ENCODE results near the gene PPP6R1.

PPP6R1 gene

GRCh38 chr19:55269299-55269698 is 10.5 kb upstream of the PPP6R1 start:
- H3K27ac ChIP-seq (replicated peaks): no peak overlapping the region
- no peak for DNase-seq (ENCODE audit: low read depth in 1 of 2, low spot score in 1 of 2)
- TF ChIP-seq POLR2AphosphoS5 (IDR thresholded peaks at IDR 0.05; ENCODE audit: low read depth) (no peak), SPI1 (IDR thresholded peaks at IDR 0.05; ENCODE audit: borderline replicate concordance, low read depth) (no peak), GABPA (IDR thresholded peaks at IDR 0.05; ENCODE audit: low read depth) (no peak), CTCF (IDR thresholded peaks at IDR 0.05; ENCODE audit: insufficient read depth, low read length) (no peak)
- TF ChIP-seq, protein P1, sequence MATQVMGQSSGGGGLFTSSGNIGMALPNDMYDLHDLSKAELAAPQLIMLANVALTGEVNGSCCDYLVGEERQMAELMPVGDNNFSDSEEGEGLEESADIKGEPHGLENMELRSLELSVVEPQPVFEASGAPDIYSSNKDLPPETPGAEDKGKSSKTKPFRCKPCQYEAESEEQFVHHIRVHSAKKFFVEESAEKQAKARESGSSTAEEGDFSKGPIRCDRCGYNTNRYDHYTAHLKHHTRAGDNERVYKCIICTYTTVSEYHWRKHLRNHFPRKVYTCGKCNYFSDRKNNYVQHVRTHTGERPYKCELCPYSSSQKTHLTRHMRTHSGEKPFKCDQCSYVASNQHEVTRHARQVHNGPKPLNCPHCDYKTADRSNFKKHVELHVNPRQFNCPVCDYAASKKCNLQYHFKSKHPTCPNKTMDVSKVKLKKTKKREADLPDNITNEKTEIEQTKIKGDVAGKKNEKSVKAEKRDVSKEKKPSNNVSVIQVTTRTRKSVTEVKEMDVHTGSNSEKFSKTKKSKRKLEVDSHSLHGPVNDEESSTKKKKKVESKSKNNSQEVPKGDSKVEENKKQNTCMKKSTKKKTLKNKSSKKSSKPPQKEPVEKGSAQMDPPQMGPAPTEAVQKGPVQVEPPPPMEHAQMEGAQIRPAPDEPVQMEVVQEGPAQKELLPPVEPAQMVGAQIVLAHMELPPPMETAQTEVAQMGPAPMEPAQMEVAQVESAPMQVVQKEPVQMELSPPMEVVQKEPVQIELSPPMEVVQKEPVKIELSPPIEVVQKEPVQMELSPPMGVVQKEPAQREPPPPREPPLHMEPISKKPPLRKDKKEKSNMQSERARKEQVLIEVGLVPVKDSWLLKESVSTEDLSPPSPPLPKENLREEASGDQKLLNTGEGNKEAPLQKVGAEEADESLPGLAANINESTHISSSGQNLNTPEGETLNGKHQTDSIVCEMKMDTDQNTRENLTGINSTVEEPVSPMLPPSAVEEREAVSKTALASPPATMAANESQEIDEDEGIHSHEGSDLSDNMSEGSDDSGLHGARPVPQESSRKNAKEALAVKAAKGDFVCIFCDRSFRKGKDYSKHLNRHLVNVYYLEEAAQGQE (IDR thresholded peaks at IDR 0.05; ENCODE audit: insufficient replicate concordance, low read depth): no peak

DNA sequence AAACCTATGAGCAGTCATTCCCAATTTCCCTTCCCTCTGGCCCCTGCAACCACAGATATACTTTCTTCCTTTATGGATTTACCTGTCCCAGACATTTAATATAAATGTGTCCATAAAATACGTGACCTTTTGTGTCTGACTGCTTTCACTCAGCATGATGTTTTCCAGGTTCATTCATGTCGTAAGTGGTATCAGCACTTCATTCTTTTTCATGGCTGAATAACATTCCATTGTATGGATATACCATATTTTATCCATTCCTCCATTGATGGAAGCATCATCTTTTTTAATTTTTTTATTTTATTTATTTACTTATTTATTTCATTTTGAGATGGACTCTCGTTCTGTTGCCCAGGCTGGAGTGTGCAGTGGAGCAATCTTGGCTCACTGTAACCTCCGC is 8.0 kb upstream of the PPP6R1 start:
- TF ChIP-seq SPI1 (IDR thresholded peaks at IDR 0.05; ENCODE audit: borderline replicate concordance, low read depth): no peak
- no peak for TF ChIP-seq GABPA (IDR thresholded peaks at IDR 0.05; ENCODE audit: low read depth)
- no peak for TF ChIP-seq POLR2AphosphoS5 (IDR thresholded peaks at IDR 0.05; ENCODE audit: low read depth)
- H3K27me3 ChIP-seq (ENCODE audit: insufficient read depth, poor library complexity, severe bottlenecking): no peaks in the 10 kb centered on the region
- no peak for DNase-seq (ENCODE audit: low read depth in 1 of 2, low spot score in 1 of 2)
- no peak overlapping the region for H3K4me3 ChIP-seq (replicated peaks; ENCODE audit: insufficient read depth, low read length)
- no peak overlapping the region for H3K27ac ChIP-seq (replicated peaks)

More at GRCh38 chr19:55269299-55269698, 10.5 kb upstream of the PPP6R1 start:
- Histone ChIP-seq H3K4me3 (replicated peaks; ENCODE audit: insufficient read depth, low read length) (no peak overlapping the region), H3K27me3 (ENCODE audit: insufficient read depth, poor library complexity, severe bottlenecking) (no peaks in the 10 kb centered on the region)

GRCh38 chr19:55266404-55266803 is 7.6 kb upstream of the PPP6R1 start:
- TF ChIP-seq POLR2AphosphoS5 (IDR thresholded peaks at IDR 0.05; ENCODE audit: low read depth) (no peak), CTCF (IDR thresholded peaks at IDR 0.05; ENCODE audit: insufficient read depth, low read length) (no peak), SPI1 (IDR thresholded peaks at IDR 0.05; ENCODE audit: borderline replicate concordance, low read depth) (no peak), GABPA (IDR thresholded peaks at IDR 0.05; ENCODE audit: low read depth) (no peak)
- TF ChIP-seq, protein P1 (IDR thresholded peaks at IDR 0.05; ENCODE audit: insufficient replicate concordance, low read depth): no peak
- no peak overlapping the region for H3K4me3 ChIP-seq (replicated peaks; ENCODE audit: insufficient read depth, low read length)
- H3K27ac ChIP-seq (replicated peaks): no peak overlapping the region
- no peak for DNase-seq (ENCODE audit: low read depth in 1 of 2, low spot score in 1 of 2)
- no peaks in the 10 kb centered on the region for H3K27me3 ChIP-seq (ENCODE audit: insufficient read depth, poor library complexity, severe bottlenecking)

- Histone ChIP-seq H3K4me3 (replicated peaks; ENCODE audit: insufficient read depth, low read length) (no peak overlapping the region), H3K27ac (replicated peaks) (no peak overlapping the region), H3K27me3 (ENCODE audit: insufficient read depth, poor library complexity, severe bottlenecking) (no peaks in the 10 kb centered on the region)
- TF ChIP-seq SPI1 (IDR thresholded peaks at IDR 0.05; ENCODE audit: borderline replicate concordance, low read depth): no peak
- TF ChIP-seq POLR2AphosphoS5 (IDR thresholded peaks at IDR 0.05; ENCODE audit: low read depth): no peak
- no peak for TF ChIP-seq CTCF (IDR thresholded peaks at IDR 0.05; ENCODE audit: insufficient read depth, low read length)
- no peak for TF ChIP-seq GABPA (IDR thresholded peaks at IDR 0.05; ENCODE audit: low read depth)
- TF ChIP-seq, protein P1 (IDR thresholded peaks at IDR 0.05; ENCODE audit: insufficient replicate concordance, low read depth): no peak
- DNase-seq (ENCODE audit: low read depth in 1 of 2, low spot score in 1 of 2): no peak
Observed at GRCh38 chr19:55265723-55266386, 7.0 kb upstream of the PPP6R1 start.
